C4-2B (cell line): ENCODE results near the gene OR52K1.

ENCODE experiments used
- CTCF ChIP-seq: fragments of 450-650 bp; conservative IDR thresholded peaks from 2 replicates; pipeline ENCODE4 v1.5.1; 2017; ENCODE audit warnings: mild to moderate bottlenecking
- ZFX ChIP-seq: fragments of 450-650 bp; IDR thresholded peaks from 2 replicates; pipeline ENCODE4 v1.6.1; 2017

DNA sequence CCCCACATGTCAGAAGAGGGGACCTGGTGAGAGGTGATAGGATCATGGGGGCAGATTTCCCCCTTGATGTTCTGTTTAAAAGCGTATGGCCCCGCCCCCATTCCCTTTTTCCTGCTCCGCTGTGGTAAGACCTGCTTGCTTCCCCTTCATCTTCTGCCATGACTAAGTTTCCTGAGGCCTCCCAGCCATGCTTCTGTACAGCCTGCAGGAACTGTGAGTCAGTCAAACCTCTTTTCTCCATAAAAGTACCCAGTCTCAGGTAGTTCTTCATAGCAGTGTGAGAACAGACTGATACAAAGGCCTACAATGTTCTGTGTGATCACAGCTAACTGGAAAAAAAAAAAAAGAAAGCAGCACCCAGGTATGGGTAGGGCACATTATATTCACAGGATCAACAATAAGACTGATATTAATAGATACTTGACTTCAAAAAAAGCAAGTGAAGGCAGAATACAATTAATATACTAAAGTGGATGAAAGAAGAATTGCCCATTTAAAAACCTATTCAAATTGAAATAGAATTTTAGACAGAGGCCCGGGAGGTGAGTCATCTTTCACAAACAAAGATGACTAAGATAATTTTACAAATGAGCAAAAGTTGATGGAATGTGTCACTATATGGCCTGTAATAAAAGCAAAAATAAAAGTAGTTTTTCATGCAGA lies 1.7 kb upstream of the OR52K1 start:
- TF ChIP-seq CTCF: no peak
- no peak for TF ChIP-seq ZFX
